GM23248 (cell line): ENCODE data around the gene SLITRK6. TPM values are rescaled to one million over a fixed set of nuclear protein-coding genes. Genes with fewer than 3 reads are reported as not detected.
A peak's percentile ranks its signal among the peaks of the same experiment; 100 is the strongest.

ENCODE experiments used
- DNase-seq: peaks from one replicate; pipeline ENCODE4 v3.0.0-alpha.2; 2015
- H2AFZ ChIP-seq: fragments of 200-600 bp; sonication (generic); 2 replicates; pipeline ENCODE4 v1.6.1; 2016; ENCODE audit warnings: antibody characterized with exemption
- H3F3A ChIP-seq: fragments of 200-600 bp; sonication (generic); 2 replicates; pipeline ENCODE4 v1.6.1; 2016; ENCODE audit warnings: mild to moderate bottlenecking, antibody characterized with exemption, mixed run types; ENCODE audit not compliant: insufficient read depth
- H3K27ac ChIP-seq: fragments of 200-600 bp; sonication (generic); 2 replicates; pipeline ENCODE4 v1.5.1; 2016; ENCODE audit warnings: mild to moderate bottlenecking
- H3K27me3 ChIP-seq: fragments of 200-600 bp; sonication (generic); replicated peaks from 2 replicates; pipeline ENCODE4 v1.6.1; 2016; ENCODE audit warnings: mild to moderate bottlenecking; ENCODE audit not compliant: insufficient read depth
- H3K36me3 ChIP-seq: fragments of 200-600 bp; sonication (generic); 2 replicates; pipeline ENCODE4 v1.6.1; 2016; ENCODE audit warnings: low read depth, mild to moderate bottlenecking
- H3K4me1 ChIP-seq: fragments of 200-600 bp; sonication (generic); 2 replicates; pipeline ENCODE4 v1.6.1; 2016; ENCODE audit warnings: mild to moderate bottlenecking; ENCODE audit not compliant: insufficient read depth
- H3K4me2 ChIP-seq: fragments of 200-600 bp; sonication (generic); one replicate; pipeline ENCODE4 v1.6.1; 2016; ENCODE audit warnings: mild to moderate bottlenecking; ENCODE audit not compliant: unreplicated experiment
- H3K4me3 ChIP-seq: fragments of 200-600 bp; sonication (generic); 2 replicates; pipeline ENCODE4 v1.5.1; 2016; ENCODE audit warnings: mild to moderate bottlenecking
- H3K79me2 ChIP-seq: fragments of 200-600 bp; sonication (generic); 2 replicates; pipeline ENCODE4 v1.6.1; 2016; ENCODE audit warnings: mild to moderate bottlenecking; ENCODE audit not compliant: insufficient read depth
- H3K9ac ChIP-seq: fragments of 200-600 bp; sonication (generic); 2 replicates; pipeline ENCODE4 v1.6.1; 2016; ENCODE audit warnings: mild to moderate bottlenecking
- H3K9me2 ChIP-seq: fragments of 200-600 bp; sonication (generic); 2 replicates; pipeline ENCODE4 v1.6.1; 2016; ENCODE audit warnings: mixed run types, mild to moderate bottlenecking, moderate library complexity; ENCODE audit not compliant: insufficient read depth
- H3K9me3 ChIP-seq: fragments of 200-600 bp; sonication (generic); one replicate; pipeline ENCODE4 v1.6.1; 2017; ENCODE audit warnings: low read depth
- H4K20me1 ChIP-seq: fragments of 200-600 bp; sonication (generic); 2 replicates; pipeline ENCODE4 v1.6.0; 2016; ENCODE audit not compliant: insufficient read depth
- EZH2 ChIP-seq: fragments of 200-600 bp; sonication (generic); IDR thresholded peaks from 2 replicates; pipeline ENCODE4 v1.6.1; 2018; ENCODE audit warnings: antibody characterized with exemption, mild to moderate bottlenecking; ENCODE audit not compliant: insufficient read depth, poor library complexity, severe bottlenecking
- EZH2phosphoT487 ChIP-seq: fragments of 200-600 bp; sonication (generic); IDR thresholded peaks from 2 replicates; pipeline ENCODE4 v1.6.1; 2018; ENCODE audit warnings: antibody characterized with exemption, moderate library complexity, mild to moderate bottlenecking, low read depth; ENCODE audit not compliant: insufficient read depth
- WGBS, 2 experiments: methylation state at CpG; one replicate each; pipeline ENCODE4 v1.1.6; 2015 to 2017; ENCODE audit warnings: low lambda C conversion rate in 2 of 2, low coverage in 1 of 2; ENCODE audit errors: missing lambda C conversion rate in 2 of 2; 5-methylcytosine and 5-hydroxymethylcytosine counted together
- in situ Hi-C: fragments of 300-500 bp; cut with MboI; formaldehyde crosslinking; loops from 2 replicates; pipeline ENCODE4 v1.15.0; 2020
- polyA plus RNA-seq: library from polyadenylated mRNA; unstranded; fragments of >200 nt; fragmentation: Nextera tagmentation; extraction: Ambion mirVana; gene quantifications from 2 replicates; pipeline ENCODE4 v1.2.1, GENCODE V29; 2016
- total RNA-seq: library from RNA; depleted of rRNA; stranded (reverse); fragments of >200 nt; shearing (Covaris generic); gene quantifications from 2 replicates; pipeline ENCODE4 v1.2.3, GENCODE V29; 2014

SLITRK6 gene
- total and polyA plus RNA-seq, 2 experiments from 2014 or later = not detected

- WGBS, 2 experiments = 24 to 29% methylated on average over 2 of the region's 2 CpGs
- peak; percentile 50 for DNase-seq
- no peaks in the 10 kb centered on the region for H3K79me2 ChIP-seq
- no peak for TF ChIP-seq EZH2
- H3K4me2 ChIP-seq = no peak overlapping the region
- H3K4me3 ChIP-seq = no peak overlapping the region
- no peak overlapping the region for H3K27ac ChIP-seq
- in situ Hi-C loops = no loop called here
- H4K20me1 ChIP-seq = no peaks in the 10 kb centered on the region
- no peaks in the 10 kb centered on the region for H3K27me3 ChIP-seq
- H3F3A ChIP-seq = no peaks in the 10 kb centered on the region
- H2AFZ ChIP-seq = no peak overlapping the region
- no peaks in the 10 kb centered on the region for H3K9me2 ChIP-seq
- no peaks in the 10 kb centered on the region for H3K36me3 ChIP-seq
- no peaks in the 10 kb centered on the region for H3K9me3 ChIP-seq
- no peaks in the 10 kb centered on the region for H3K4me1 ChIP-seq
- H3K9ac ChIP-seq = no peak overlapping the region
These were observed 29.0 kb upstream of the SLITRK6 start for GRCh38 chr13:85828094-85828684.

GRCh38 chr13:85825454-85825853 lies 26.2 kb upstream of the SLITRK6 start:
- no peak for DNase-seq
- no peaks in the 10 kb centered on the region for H3K4me1 ChIP-seq
- H3K36me3 ChIP-seq = no peaks in the 10 kb centered on the region
- H2AFZ ChIP-seq = no peak overlapping the region
- no peaks in the 10 kb centered on the region for H3K79me2 ChIP-seq
- TF ChIP-seq EZH2 (no peak), EZH2phosphoT487 (no peak)
- H3K27ac ChIP-seq = no peak overlapping the region
- no peaks in the 10 kb centered on the region for H3F3A ChIP-seq
- H3K4me2 ChIP-seq = no peak overlapping the region
- no peaks in the 10 kb centered on the region for H3K9me3 ChIP-seq
- H3K27me3 ChIP-seq = no peaks in the 10 kb centered on the region
- no peaks in the 10 kb centered on the region for H4K20me1 ChIP-seq
- H3K9me2 ChIP-seq = no peaks in the 10 kb centered on the region
- no peak overlapping the region for H3K9ac ChIP-seq
- 48 to 52% methylated on average over 3 of the region's 3 CpGs for WGBS, 2 experiments
- in situ Hi-C loops = no loop called here
- H3K4me3 ChIP-seq = no peak overlapping the region

- Histone ChIP-seq H2AFZ (no peak overlapping the region), H3K9me3 (no peaks in the 10 kb centered on the region), H3K4me3 (no peak overlapping the region), H3K4me1 (no peaks in the 10 kb centered on the region), H3K27me3 (no peaks in the 10 kb centered on the region), H4K20me1 (no peaks in the 10 kb centered on the region), H3K36me3 (no peaks in the 10 kb centered on the region), H3K79me2 (no peaks in the 10 kb centered on the region), H3F3A (no peaks in the 10 kb centered on the region), H3K9me2 (no peaks in the 10 kb centered on the region), H3K4me2 (no peak overlapping the region), H3K27ac (no peak overlapping the region), H3K9ac (no peak overlapping the region)
- 19 to 29% methylated on average over 7 of the region's 7 CpGs for WGBS, 2 experiments
- no peak for TF ChIP-seq EZH2
- TF ChIP-seq EZH2phosphoT487 = no peak
- DNase-seq = no peak
- in situ Hi-C loops = no loop called here
These were observed 24.6 kb upstream of the SLITRK6 start for GRCh38 chr13:85823832-85824231.

- H3K4me3 ChIP-seq = no peak overlapping the region
- H3K36me3 ChIP-seq = no peaks in the 10 kb centered on the region
- H3K27ac ChIP-seq = no peak overlapping the region
- TF ChIP-seq EZH2 (no peak), EZH2phosphoT487 (no peak)
- WGBS, 2 experiments = 13 to 24% methylated on average over 2 of the region's 2 CpGs
- in situ Hi-C loops = loop anchor here (10.0 kb wide), 1 partner anchor 915 kb away; no protein-coding TSS in a partner anchor
- H3K9me2 ChIP-seq = no peaks in the 10 kb centered on the region
- DNase-seq = no peak
- H4K20me1 ChIP-seq = no peaks in the 10 kb centered on the region
- no peaks in the 10 kb centered on the region for H3K4me1 ChIP-seq
- no peaks in the 10 kb centered on the region for H3K27me3 ChIP-seq
- H3F3A ChIP-seq = no peaks in the 10 kb centered on the region
- no peak overlapping the region for H3K4me2 ChIP-seq
- H2AFZ ChIP-seq = no peak overlapping the region
- no peaks in the 10 kb centered on the region for H3K79me2 ChIP-seq
- no peaks in the 10 kb centered on the region for H3K9me3 ChIP-seq
- no peak overlapping the region for H3K9ac ChIP-seq
These were observed 20.3 kb upstream of the SLITRK6 start for GRCh38 chr13:85819513-85819912.

- no peaks in the 10 kb centered on the region for H4K20me1 ChIP-seq
- no peak overlapping the region for H3K27ac ChIP-seq
- no peak overlapping the region for H3K4me3 ChIP-seq
- no peak overlapping the region for H2AFZ ChIP-seq
- H3K27me3 ChIP-seq = no peaks in the 10 kb centered on the region
- no peaks in the 10 kb centered on the region for H3K9me2 ChIP-seq
- in situ Hi-C loops = loop anchor here (10.0 kb wide), 1 partner anchor 912 kb away; no protein-coding TSS in a partner anchor
- H3K4me2 ChIP-seq = no peak overlapping the region
- no peaks in the 10 kb centered on the region for H3K4me1 ChIP-seq
- no peak overlapping the region for H3K9ac ChIP-seq
- H3K36me3 ChIP-seq = no peaks in the 10 kb centered on the region
- TF ChIP-seq EZH2phosphoT487 = no peak
- TF ChIP-seq EZH2 = no peak
- H3K79me2 ChIP-seq = no peaks in the 10 kb centered on the region
- no peaks in the 10 kb centered on the region for H3K9me3 ChIP-seq
- no peaks in the 10 kb centered on the region for H3F3A ChIP-seq
- DNase-seq = no peak
These were observed 17.2 kb upstream of the SLITRK6 start for GRCh38 chr13:85816413-85816812.
